ENCODE results near the gene NUMBL. TPM values are rescaled to one million over a fixed set of nuclear protein-coding genes. Genes with fewer than 3 reads are reported as not detected.

Gene NUMBL
- total and polyA plus RNA-seq, 9 of the 15 experiments (the other 6 are each of a cell fraction or from before 2014, with no cell fraction given): 0.39 to 38.6 (median 6.6) TPM

DNA sequence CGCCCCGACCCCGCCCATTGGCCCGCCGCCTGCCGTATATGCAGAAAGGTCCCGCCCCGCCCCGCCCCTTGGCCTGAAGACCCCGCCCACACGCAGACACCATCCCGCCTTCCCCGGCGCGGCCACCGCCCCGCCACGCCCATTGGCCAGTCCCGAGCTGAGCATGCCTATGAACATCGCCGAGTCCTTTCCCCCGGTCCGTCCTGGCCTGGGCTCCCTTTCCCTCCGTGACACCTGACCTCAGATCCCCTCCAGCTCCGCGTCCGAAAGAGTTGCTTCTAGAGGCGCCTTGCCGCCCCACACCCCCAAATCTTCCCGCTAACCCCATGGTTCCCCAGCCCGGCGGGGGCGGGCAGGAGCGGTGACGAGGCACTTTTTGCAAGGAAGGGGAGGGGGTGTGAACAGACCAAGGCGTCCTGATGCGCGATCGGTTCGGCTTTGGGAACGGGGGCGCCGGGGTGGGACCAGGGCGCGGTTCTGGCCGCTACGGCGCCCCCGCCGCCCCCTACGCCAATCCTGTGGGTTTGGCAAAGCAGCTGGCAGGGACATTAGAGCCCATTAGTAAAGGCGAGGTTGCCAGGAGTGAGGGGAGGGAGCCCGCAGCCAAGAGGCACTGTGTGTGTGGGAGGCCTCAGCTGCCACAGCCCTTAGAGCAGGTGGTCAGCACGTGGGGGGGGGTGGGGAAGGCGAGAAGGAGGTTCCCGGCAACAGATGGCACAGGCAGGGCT lies 406 bp upstream of the NUMBL start (continued):
- TF ChIP-seq HOMEZ (CRISPR knock-in tag; IDR thresholded peaks at IDR 0.05): no peak
- no peak for TF ChIP-seq RBM15 (IDR thresholded peaks at IDR 0.05; ENCODE audit: insufficient read depth, low read length)
- no peak for TF ChIP-seq ZNF668 (CRISPR knock-in tag; IDR thresholded peaks at IDR 0.05)
- no peak for TF ChIP-seq ZNF24 (IDR thresholded peaks at IDR 0.05)
- TF ChIP-seq ZNF589 (CRISPR knock-in tag; IDR thresholded peaks at IDR 0.05; ENCODE audit: low read depth): peak; percentile 86
- TF ChIP-seq CBX8 (IDR thresholded peaks at IDR 0.05; ENCODE audit: borderline replicate concordance, extremely low read depth, low read depth, low read length, poor library complexity, severe bottlenecking): no peak
- TF ChIP-seq BRD9 (IDR thresholded peaks at IDR 0.05; ENCODE audit: low read depth, partially characterized antibody): peak; percentile 65
- TF ChIP-seq PRPF4 (IDR thresholded peaks at IDR 0.05; ENCODE audit: insufficient read depth, low read depth, low read length, poor library complexity, severe bottlenecking): no peak
- TF ChIP-seq IRF9 (tag; IDR thresholded peaks at IDR 0.05): no peak; the same call in none of the 2 replicates
- peak; percentile 52; the same call in 1 of the 2 replicates for TF ChIP-seq ATF3 (IDR thresholded peaks at IDR 0.05)
- TF ChIP-seq ATF3 (CRISPR knock-in tag; conservative IDR thresholded peaks at IDR 0.05): no peak
- peak; percentile 79 for TF ChIP-seq SMARCA4 (IDR thresholded peaks at IDR 0.05)
- no peak for TF ChIP-seq ZFP30 (CRISPR knock-in tag; IDR thresholded peaks at IDR 0.05; ENCODE audit: borderline replicate concordance)
- no peak for TF ChIP-seq ETS2 (tag; IDR thresholded peaks at IDR 0.05; ENCODE audit: borderline replicate concordance, poor library complexity, severe bottlenecking)
- TF ChIP-seq RBM34 (IDR thresholded peaks at IDR 0.05; ENCODE audit: borderline replicate concordance, insufficient read depth, low read length): no peak
- TF ChIP-seq ZFP1 (CRISPR knock-in tag; IDR thresholded peaks at IDR 0.05): no peak
- TF ChIP-seq MAZ (CRISPR knock-in tag; conservative IDR thresholded peaks at IDR 0.05 in 1 of 2, IDR thresholded peaks at IDR 0.05 in 1 of 2): peak; percentile 13 to 79; a peak in 2 of 4 replicates
- TF ChIP-seq ZNF143 (CRISPR knock-in tag; IDR thresholded peaks at IDR 0.05): no peak
- TF ChIP-seq HMGXB4 (CRISPR knock-in tag; IDR thresholded peaks at IDR 0.05): no peak
- no peak for TF ChIP-seq ETV6 (IDR thresholded peaks at IDR 0.05; ENCODE audit: borderline replicate concordance in 1 of 2, low read depth in 2 of 2, low read length in 1 of 2)
- peak; percentile 68; the same call in 1 of the 2 replicates for TF ChIP-seq ETV6 (CRISPR knock-in tag; IDR thresholded peaks at IDR 0.05; ENCODE audit: borderline replicate concordance)

Data from K562 (cell line).